H54 (cell line): Measurements from ENCODE around the gene ZNF385B.

Source experiments
- DNase-seq: peaks from one replicate; pipeline ENCODE4 v3.0.0; 2011; ENCODE audit warnings: low spot score, mixed read lengths; ENCODE audit not compliant: insufficient read length
- FAIRE-seq: peaks from 3 replicates; lab custom pipeline; 2011; peaks lifted over from hg19 to GRCh38; lab: Jason Lieb, UNC
- POLR2A ChIP-seq: IDR thresholded peaks from 2 replicates; pipeline ENCODE4 v1.6.1; 2011; ENCODE audit warnings: low read depth, mild to moderate bottlenecking, low read length

ZNF385B gene

DNA sequence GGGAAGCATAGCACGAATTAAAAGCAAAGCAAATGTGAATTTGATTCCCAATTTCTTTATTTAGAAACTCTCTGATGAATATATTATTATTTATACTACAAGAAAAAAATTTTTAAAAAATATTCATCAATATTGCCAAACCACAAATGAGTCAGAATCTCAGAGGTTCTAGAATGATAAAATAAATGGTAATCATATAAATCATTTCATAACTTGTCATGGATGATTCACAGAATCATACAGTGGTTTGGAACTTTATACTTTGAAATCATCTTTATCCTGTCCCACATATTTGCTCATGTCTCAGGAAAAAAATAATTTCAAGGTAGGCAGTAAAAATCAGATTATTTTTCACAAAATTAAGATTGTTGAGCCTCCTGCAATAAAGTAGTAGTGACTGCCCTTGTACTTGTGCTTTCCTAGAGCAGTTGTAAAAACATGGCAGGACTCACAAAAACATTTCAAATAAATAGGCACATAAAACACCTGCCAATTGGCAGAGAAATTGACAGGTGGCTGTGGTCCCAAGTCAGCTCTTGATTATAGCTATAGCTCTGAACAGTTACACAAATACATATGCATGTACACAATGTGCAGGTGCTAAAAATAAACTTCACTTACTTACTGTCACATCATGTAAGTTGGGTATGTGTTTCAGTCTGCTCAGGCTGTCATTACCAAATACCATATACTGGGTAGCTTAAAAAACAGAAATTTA lies 322.8 kb downstream of the ZNF385B start:
- DNase-seq (no peak), FAIRE-seq (no peak)
- no peak for TF ChIP-seq POLR2A

DNA sequence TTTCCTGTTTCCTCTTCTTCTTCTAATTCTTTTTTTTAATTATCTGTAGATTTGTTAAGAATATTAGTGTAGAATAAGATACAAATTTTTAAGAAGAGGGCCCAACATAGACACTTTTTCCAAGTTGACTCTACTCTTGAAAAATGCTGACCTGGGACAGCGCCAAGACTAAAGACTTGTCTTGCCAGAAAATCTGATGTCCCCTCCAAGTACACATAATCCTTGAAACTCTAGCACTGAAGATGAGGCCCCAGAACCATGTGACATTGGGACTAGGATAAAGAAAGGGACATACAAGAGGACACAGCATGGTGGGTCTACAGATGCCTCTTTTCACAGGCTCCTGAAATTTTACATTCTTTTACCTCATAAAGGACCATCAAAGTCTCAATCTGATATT lies 325.2 kb downstream of the ZNF385B start:
- TF ChIP-seq POLR2A = no peak
- no peak for FAIRE-seq
- DNase-seq = no peak

DNA sequence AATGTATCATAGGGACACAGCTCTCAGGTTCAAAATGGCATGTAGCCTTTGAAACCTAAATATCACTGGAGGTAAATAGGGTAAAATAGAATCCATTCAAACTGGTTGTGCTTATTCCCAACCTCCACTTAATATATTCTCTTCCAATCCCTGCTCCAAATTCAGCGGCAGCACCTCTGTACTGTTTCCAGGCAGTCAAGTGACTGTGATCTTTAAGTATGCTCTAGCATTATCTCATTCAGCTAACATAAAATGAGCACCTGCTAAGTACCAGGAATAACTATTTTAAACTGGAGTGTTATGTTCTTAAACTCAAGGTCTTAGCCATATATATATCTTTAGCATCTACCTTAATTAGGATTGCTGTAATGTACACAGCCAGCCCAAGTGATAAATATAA lies 327.5 kb downstream of the ZNF385B start:
- no peak for TF ChIP-seq POLR2A
- DNase-seq (no peak), FAIRE-seq (no peak)

DNA sequence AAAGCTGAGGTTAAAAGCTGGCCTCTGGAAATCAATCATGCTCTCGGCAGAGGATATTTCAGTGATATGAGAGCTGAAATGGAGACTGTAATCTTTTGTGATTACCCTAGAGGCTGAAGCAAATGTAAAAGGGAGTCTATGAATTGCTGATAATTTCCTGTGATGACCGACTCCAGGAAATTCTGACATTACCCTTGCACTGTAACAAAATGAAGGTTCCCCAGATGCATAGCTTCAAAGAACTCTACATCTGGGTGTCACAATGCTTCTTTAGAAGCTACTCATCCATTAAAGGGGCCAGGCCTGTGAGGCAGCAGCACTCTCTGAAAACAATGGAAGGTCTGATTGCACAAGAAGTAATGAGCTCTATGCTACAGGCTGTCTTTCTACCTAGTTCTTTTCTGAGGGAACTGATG lies 328.5 kb downstream of the ZNF385B start:
- DNase-seq = no peak
- FAIRE-seq = no peak
- no peak for TF ChIP-seq POLR2A

DNA sequence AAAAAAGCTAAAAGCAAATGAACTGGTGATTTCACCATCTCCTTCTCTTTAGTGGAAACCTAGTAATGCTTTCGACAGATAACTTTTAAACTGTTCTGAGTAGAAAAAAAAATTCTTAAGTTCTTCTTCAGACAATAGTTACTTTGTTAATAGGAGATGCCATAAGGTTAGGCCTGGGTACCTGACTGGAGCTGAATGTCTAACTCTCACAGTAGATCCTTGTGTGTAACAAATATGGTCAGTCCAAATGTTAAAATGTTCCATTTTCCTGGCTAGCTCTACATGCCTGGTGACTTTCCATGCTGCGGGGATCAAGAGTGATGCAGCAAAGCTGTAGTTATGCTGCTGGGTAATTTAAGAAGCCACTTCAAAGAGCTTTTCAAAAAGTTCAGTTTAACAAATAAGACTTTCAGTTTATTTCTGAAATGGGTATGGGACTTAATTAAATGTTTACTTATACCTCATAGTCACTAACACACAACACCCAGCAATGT lies 332.8 kb downstream of the ZNF385B start:
- no peak for TF ChIP-seq POLR2A
- FAIRE-seq (no peak), DNase-seq (no peak)

DNA sequence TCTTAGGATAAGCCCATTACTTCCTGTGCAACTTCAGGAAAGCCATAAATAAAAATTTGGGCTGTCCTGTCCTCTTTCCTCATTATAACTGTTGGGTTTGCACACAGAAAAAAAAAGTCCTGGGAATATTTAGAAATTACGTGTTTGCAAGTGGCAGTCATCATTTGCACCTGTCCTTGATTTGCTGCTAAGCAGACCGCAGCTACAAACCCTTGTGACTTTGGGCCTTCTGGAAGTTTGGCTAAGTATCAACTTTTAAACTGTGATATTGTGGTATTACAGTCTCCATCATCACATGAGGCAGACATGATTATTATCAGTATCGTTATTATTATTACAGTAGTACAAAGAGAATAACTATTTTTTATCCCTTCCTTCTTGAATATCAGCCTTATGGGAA lies 336.1 kb downstream of the ZNF385B start:
- FAIRE-seq = no peak
- no peak for TF ChIP-seq POLR2A
- DNase-seq = no peak

DNA sequence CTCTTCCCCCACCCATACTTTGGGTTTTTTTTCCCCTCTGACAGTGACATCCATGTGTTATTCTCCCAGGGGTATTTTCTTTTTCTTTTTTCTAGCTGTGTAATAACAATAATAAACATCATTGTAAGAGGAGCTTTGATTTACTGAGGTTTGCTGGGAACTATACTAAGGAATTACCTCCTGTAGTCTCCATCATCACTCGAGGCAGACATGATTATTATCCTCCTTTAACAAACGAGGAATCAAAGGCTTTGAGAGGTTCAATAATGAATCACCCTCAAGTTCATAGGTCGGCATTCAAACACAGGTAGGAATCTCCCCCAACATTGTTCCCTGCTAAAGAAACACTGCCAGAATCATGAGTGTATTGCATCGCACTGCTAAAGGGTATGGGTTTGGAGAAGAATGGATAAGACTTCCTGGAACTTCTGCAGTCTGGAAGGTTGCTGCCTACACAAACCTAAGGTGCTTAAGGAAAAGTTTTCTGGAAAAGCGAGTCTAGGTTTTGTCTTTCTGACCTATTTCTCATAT lies 336.5 kb downstream of the ZNF385B start:
- no peak for TF ChIP-seq POLR2A
- FAIRE-seq (no peak), DNase-seq (no peak)

DNA sequence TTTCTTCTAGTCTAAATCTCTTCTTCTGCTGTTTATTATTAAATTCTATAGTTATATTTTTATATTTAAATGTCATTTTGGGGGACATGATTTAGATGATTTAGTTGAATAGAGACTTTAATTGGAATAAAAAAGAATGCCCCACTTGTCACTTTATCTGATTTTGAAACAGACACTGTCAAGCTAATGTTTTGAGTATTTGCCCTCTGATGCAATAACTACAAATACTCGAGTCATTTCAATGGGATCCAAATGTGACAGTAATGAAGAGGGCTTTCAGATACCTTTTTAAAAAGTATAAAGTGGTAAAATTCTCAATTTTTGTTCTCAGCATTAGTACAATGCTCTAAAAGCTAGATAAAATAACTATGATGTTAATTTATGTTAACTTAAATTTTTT lies 339.5 kb downstream of the ZNF385B start:
- DNase-seq (no peak), FAIRE-seq (no peak)
- no peak for TF ChIP-seq POLR2A

DNA sequence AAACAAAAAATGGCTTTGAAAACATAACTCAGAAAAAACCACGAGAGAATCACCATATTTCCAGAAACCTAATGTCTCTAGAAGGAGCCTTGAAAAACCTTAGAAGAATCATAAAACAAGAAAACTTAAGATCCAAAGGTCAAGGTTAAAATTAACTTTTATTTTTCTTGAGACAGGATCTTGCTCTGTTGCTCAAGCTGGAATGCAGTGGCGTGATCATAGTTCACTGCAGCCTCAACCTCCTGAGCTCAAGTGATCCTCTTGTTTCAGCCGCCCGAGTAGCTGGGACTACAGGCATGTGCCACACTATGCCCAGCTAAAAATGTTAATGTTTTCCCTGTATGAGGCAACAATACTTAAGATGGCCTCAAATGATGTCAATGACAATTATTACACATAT lies 342.6 kb downstream of the ZNF385B start:
- TF ChIP-seq POLR2A = no peak
- DNase-seq (no peak), FAIRE-seq (no peak)

DNA sequence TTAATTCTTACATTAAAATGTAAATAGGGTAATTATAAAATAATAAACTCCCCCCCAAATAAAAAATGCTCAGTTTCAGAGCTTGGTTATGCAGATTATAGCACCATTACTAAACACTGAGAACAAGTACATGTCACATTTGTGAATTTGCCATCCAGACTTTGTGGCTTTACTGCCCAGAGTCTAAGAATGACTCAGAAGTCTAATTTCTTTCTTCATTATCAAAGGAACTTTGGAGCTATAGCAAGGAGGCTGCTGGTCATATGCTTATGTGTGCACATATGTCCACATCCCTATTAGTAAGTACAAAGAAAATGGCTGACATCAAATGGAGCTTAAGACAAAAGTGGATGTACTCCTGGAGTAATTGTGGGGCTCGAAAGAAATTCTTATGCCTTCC lies 348.2 kb downstream of the ZNF385B start:
- TF ChIP-seq POLR2A = no peak
- FAIRE-seq = no peak
- no peak for DNase-seq

DNA sequence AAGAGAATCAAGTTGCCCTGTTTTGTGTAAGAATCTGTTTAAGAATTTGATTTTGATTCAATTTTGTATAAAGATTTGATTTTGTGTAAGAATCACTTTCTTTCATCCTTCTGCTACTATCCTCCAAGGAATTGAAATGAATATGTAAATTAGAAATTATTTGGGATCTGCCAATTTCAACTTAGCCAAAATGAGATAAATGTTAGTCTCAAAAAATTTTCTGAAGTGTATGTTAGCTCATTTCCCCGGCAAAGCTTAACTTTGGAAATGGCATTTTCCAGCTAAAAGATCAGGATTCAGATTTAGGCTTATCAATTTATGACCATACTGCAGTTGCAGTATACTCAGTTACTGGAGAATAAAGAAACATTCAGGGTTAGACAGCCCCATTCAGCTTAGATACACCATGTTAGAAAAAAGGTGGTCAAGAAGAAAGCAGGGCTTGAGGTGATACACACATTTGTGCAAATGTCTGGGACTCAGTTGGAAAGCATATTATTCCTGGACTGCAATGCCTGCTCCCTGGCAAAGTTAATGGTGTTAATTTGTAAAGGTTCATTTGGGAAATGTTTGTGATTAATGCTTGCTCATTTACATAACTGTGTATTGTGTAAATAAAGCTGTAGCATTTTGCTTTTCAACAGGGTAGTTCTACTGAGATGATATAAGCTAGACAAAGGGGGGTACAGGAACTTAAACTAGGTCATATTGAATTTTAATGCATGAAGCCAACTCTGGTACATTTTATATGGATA lies 349.0 kb downstream of the ZNF385B start:
- DNase-seq = no peak
- no peak for FAIRE-seq
- no peak for TF ChIP-seq POLR2A

DNA sequence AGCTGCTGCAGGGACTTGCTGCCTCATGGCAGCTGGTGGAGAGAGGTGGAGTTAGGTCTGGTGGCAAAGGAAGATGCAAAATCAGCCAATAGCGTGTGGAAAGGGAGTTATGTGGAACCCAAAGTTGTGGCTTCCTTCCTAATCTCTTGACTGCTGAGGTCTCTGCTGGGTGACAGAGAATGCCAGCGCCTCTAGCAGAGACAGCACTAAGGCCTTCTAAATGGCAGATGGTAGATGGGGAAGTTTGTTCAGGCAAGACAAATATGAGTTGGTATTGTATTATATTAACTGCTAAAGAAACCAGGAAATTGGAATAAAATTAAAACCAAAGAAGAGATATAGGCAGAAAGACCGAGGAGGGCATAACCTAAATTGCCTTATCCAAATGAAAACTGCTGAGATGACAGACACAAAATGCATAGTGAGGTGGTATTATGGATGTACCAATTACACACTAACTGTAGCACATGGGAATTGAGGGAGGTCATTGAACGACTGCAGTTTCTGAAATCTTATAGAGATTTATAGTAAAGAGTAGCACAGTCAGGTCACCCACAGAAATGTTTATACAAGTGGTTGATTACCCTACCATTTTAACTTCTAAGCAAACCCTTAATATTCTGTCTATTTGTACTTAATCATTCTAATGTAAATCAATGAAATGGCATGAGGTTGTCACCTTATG lies 350.2 kb downstream of the ZNF385B start:
- no peak for DNase-seq
- FAIRE-seq = no peak
- TF ChIP-seq POLR2A = no peak

DNA sequence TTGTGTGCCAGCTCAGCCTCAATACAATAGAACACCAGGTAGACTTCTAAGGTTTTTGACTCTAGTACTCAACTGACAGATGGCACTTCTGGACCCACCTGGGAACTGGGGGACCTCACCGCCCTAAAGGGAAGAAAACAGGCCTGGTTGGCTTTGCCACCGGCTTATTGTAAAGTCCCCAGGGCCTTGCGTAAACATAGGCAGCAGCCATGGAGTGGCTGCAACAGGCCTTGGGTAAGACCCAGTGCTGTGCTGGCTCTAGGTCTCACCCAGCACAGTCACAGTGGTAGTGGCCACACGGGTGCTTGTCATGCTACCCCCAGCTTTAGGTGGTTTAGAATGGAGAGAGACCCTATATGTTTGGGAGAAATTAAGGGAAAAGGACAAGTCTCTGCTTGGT lies 366.1 kb downstream of the ZNF385B start:
- DNase-seq (no peak), FAIRE-seq (no peak)
- TF ChIP-seq POLR2A = no peak

DNA sequence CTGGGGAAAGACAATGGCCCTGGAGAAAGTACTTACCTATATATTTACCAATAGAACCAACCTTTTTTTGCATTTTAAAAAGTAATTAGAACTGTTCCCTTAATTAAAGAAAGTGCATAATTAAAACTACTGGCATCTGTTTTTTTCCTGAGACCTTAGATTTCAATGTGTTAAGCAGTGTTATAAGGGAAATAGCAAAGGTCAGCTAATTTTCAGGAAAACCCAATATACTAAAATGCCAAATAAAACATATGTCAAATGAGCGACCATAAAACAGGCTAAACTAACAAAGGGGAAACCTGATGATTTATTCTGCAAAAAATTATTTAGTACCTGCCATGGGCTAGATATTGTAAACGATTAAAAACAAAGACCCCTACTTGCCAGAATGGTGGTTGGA lies 372.8 kb downstream of the ZNF385B start:
- DNase-seq (no peak), FAIRE-seq (no peak)
- TF ChIP-seq POLR2A = no peak
